Tibial nerve (tissue), 4 donors: ENCODE measurements around the gene ZNF850. TPM values are rescaled to one million over a fixed set of nuclear protein-coding genes. Genes with fewer than 3 reads are reported as not detected.

ENCODE experiments used
- DNase-seq, 2 donors: peaks; one replicate each; pipeline ENCODE4 v3.0.0-alpha.2; 2019; ENCODE audit warnings: low spot score in 2 of 2
- H3K27ac ChIP-seq, 4 donors: fragments of 200-600 bp; sonication (generic) in 3 of 4; one replicate each; pipeline ENCODE4 v1.5.1; 2017 to 2019; ENCODE audit warnings: mild to moderate bottlenecking in 1 of 4
- H3K27me3 ChIP-seq, 2 donors: fragments of 200-600 bp; sonication (generic) in 1 of 2; one replicate each; pipeline versions ENCODE4 v1.5.1 to v1.6.0; 2017 to 2019
- H3K36me3 ChIP-seq, 3 donors: fragments of 200-600 bp; sonication (generic); one replicate each; pipeline ENCODE4 v1.5.1; 2018 to 2019
- H3K4me1 ChIP-seq, 4 donors: fragments of 200-600 bp; sonication (generic) in 3 of 4; one replicate each; pipeline ENCODE4 v1.5.1; 2017 to 2019
- H3K4me3 ChIP-seq, 4 donors: fragments of 200-600 bp; sonication (generic) in 3 of 4; one replicate each; pipeline ENCODE4 v1.5.1; 2017 to 2019; ENCODE audit warnings: mild to moderate bottlenecking in 1 of 4, moderate library complexity in 1 of 4
- H3K9me3 ChIP-seq, 4 donors: fragments of 200-600 bp; sonication (generic) in 3 of 4; one replicate each; pipeline ENCODE4 v1.5.1; 2017 to 2019
- EP300 ChIP-seq, 2 donors: sonication (generic); formaldehyde crosslinking; IDR thresholded peaks; one replicate each; pipeline ENCODE4 v1.6.1; 2017; ENCODE audit warnings: antibody characterized with exemption in 2 of 2, mild to moderate bottlenecking in 1 of 2
- POLR2A ChIP-seq, 2 donors: fragments of 450-650 bp; IDR thresholded peaks; one replicate each; pipeline ENCODE4 v1.6.1; 2017; ENCODE audit warnings: antibody characterized with exemption in 2 of 2, mild to moderate bottlenecking in 2 of 2, moderate library complexity in 2 of 2
- WGBS, 2 donors: methylation state at CpG; one replicate each; pipeline ENCODE4 v1.1.5; 2018; 5-methylcytosine and 5-hydroxymethylcytosine counted together
- total RNA-seq, 4 donors: library from RNA; depleted of rRNA; stranded (reverse); fragments of >200 nt; gene quantifications; one replicate each; pipeline ENCODE4 v1.1.0, GENCODE V29; 2016
- TF ChIP-seq, protein P1 (sequence below), 5 experiments: fragments of 200-600 bp in 3 of 5; fragments of 450-650 bp in 2 of 5; sonication (generic) in 3 of 5; IDR thresholded peaks; one replicate each; pipeline ENCODE4 v1.5.1; 2016 to 2019; ENCODE audit warnings: antibody characterized with exemption in 5 of 5, mild to moderate bottlenecking in 3 of 5, moderate library complexity in 2 of 5

ZNF850 gene
- total RNA-seq: 1 to 10 TPM; 2.4 to 3.3 (median 3.1) TPM

DNA sequence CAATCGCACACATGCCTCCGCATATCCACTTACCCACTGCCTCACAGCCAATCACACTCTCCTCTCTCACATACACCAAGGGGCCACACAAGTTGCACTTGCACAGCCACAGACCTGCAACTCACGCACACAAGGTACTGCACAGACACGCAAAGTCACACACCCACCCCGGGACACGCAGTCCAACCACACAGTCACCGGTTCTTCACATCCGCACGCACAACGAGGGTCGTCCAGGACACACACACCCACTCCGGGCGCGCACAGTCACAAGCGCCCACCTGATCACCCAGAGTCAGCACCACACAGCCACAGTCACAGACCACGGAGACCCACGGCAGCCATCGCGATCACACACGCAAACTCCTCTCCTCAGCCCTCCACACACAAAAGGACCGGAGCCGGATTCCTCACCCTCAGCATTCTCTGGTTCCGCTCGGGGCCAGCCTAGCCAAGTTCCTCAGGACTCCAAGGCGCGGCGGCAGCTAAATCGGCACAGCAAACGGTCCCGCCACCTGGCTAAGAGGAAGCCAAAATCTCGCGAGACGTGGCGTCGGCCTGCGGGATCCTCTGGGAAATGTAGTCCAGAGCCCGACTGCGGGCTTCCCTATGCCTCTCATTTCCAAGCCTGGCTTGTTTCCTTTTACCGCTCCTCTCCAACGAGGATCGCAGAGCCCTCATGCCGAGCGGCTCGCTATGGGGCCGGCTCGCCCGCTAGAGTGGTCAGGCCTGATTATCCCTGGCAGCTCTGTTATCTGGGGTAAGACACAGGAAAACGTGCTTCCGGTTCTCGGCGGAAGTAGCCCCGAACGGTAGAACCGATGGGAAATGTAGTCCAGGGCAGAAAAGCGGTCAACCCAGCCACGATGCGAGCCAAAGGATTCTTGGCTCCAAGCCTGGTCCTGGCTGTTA lies at the start of gene ZNF850:
Gene ZNF850, minus strand, starts transcription at position 497 of the 912 bp plus-strand sequence. CDS start 10,201 bp downstream, outside the sequence.
- Histone ChIP-seq H3K27ac (peak within 1 kb of the TSS; percentile 52 to 90 (median 72)), H3K36me3 (peaks cover 0 to 24% (median 0%) of the 10 kb centered on the region in 3 donors), H3K9me3 (peaks cover 0 to 51% (median 3%) of the 10 kb centered on the region in 4 donors), H3K4me3 (peak within 1 kb of the TSS; percentile 52 to 75 (median 64)), H3K4me1 (peaks cover 0 to 21% (median 0%) of the 10 kb centered on the region in 4 donors), H3K27me3 (no peaks in the 10 kb centered on the region)
- DNase-seq: peak; percentile 91 to 96
- TF ChIP-seq POLR2A (IDR thresholded peaks at IDR 0.05): no peak
- TF ChIP-seq, protein P1, sequence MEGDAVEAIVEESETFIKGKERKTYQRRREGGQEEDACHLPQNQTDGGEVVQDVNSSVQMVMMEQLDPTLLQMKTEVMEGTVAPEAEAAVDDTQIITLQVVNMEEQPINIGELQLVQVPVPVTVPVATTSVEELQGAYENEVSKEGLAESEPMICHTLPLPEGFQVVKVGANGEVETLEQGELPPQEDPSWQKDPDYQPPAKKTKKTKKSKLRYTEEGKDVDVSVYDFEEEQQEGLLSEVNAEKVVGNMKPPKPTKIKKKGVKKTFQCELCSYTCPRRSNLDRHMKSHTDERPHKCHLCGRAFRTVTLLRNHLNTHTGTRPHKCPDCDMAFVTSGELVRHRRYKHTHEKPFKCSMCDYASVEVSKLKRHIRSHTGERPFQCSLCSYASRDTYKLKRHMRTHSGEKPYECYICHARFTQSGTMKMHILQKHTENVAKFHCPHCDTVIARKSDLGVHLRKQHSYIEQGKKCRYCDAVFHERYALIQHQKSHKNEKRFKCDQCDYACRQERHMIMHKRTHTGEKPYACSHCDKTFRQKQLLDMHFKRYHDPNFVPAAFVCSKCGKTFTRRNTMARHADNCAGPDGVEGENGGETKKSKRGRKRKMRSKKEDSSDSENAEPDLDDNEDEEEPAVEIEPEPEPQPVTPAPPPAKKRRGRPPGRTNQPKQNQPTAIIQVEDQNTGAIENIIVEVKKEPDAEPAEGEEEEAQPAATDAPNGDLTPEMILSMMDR (IDR thresholded peaks at IDR 0.05): no peak
- peak; percentile 49 to 86 for TF ChIP-seq EP300 (IDR thresholded peaks at IDR 0.05)
- WGBS, 2 donors: 0 to 1% methylated on average over 43 to 46 of the region's 57 CpGs

DNA sequence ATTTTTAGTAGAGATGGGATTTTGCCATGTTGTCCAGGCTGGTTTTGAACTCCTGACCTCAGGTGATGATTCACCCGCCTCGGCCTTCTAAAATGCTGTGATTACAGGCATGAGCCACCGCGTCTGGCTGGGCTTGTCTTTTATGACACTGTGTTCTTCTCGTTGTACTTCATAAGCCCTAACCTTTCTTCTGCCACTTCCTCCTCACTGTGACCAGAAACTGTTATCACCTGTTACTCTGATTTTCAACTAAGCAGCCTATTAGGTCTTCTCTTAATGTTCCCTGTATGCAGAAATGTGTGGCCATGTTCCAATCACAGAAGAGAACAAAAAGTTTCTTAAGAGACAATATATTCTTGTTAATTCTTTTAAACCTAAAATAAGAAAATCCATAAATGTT lies 49.2 kb upstream of the ZNF850 start:
- WGBS, 2 donors: 97 to 99% methylated on average over 5 of the region's 5 CpGs
- Histone ChIP-seq H3K9me3 (peaks cover 12 to 100% (median 59%) of the 10 kb centered on the region in 4 donors), H3K36me3 (peaks cover 12 to 100% (median 54%) of the 10 kb centered on the region in 3 donors), H3K4me1 (no peaks in the 10 kb centered on the region), H3K27me3 (no peaks in the 10 kb centered on the region), H3K4me3 (no peak overlapping the region), H3K27ac (no peak overlapping the region)
- TF ChIP-seq, protein P1 (IDR thresholded peaks at IDR 0.05): no peak
- no peak for TF ChIP-seq POLR2A (IDR thresholded peaks at IDR 0.05)
- no peak for TF ChIP-seq EP300 (IDR thresholded peaks at IDR 0.05)
- no peak for DNase-seq

DNA sequence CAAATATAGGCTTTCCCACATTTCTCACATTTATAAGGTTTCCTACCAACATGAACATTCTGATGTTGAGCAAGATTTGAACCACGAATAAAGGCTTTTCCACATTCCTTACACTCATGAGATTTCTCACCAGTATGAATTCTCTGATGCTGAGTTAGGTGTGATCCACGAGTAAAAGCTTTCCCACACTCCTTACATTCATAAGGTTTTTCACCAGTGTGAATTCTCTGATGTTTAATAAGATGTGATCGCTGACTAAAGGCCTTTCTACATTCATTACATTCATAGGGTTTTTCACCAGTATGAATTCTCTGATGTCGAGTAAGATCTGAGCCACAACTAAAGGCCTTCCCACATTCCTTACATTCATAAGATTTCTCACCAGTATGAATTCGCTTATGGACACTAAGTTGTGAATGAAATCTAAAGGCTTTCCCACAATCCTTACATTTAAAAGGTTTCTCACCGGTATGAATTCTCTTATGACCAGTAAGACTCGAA lies 46.6 kb upstream of the ZNF850 start:
- Histone ChIP-seq H3K4me1 (no peaks in the 10 kb centered on the region), H3K4me3 (no peak overlapping the region), H3K9me3 (peaks cover 19 to 100% (median 59%) of the 10 kb centered on the region in 4 donors), H3K36me3 (peaks cover 12 to 100% (median 44%) of the 10 kb centered on the region in 3 donors), H3K27me3 (no peaks in the 10 kb centered on the region), H3K27ac (no peak overlapping the region)
- WGBS, 2 donors: 98% methylated on average over 7 of the region's 7 CpGs
- TF ChIP-seq, protein P1 (IDR thresholded peaks at IDR 0.05): no peak
- no peak for TF ChIP-seq EP300 (IDR thresholded peaks at IDR 0.05)
- no peak for TF ChIP-seq POLR2A (IDR thresholded peaks at IDR 0.05)
- DNase-seq: no peak

DNA sequence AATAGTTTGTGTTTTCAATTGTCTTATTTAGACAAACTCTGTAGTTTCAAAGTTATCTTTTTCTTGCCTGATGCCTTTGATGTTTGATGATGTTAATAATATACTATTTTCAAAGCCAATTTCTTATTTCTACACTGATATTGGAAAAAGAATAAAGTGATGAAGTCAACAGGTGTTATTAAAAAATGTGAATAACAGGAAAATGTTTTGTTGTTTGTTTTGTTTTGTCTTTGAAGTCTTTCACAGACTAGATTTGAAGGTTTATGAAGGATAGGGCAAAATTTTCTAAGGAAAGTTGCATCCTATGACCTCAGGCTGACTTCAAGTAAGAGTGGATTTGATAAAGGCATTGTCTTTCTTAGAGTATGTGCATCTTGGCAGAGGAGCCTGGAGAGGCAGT lies 34.4 kb upstream of the ZNF850 start:
- Histone ChIP-seq H3K4me3 (no peak overlapping the region), H3K27me3 (no peaks in the 10 kb centered on the region), H3K9me3 (peaks cover 0 to 99% (median 56%) of the 10 kb centered on the region in 4 donors), H3K36me3 (peaks cover 2 to 100% (median 9%) of the 10 kb centered on the region in 3 donors), H3K4me1 (no peaks in the 10 kb centered on the region), H3K27ac (no peak overlapping the region)
- TF ChIP-seq, protein P1 (IDR thresholded peaks at IDR 0.05): no peak
- TF ChIP-seq POLR2A (IDR thresholded peaks at IDR 0.05) (no peak), EP300 (IDR thresholded peaks at IDR 0.05) (no peak)
- no peak for DNase-seq

DNA sequence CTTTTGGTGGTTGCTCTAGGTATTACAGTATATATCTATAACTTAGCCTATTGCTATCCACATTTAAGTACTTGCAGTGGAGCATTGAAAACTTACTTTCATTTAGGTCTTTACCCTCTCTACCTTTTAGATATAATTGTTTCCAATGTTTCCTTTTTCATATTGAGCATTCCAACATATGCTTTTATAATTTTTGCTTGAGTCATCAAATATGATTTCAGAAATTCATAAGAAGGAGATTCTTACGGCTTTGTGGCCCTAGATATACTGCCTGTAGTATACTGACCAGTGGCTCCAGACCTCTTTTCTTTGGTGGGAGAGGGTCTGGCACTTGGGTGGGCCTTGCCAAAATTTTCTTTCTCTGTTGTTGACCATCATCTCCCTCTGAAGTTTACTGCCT lies 32.8 kb upstream of the ZNF850 start:
- TF ChIP-seq, protein P1 (IDR thresholded peaks at IDR 0.05): no peak
- TF ChIP-seq EP300 (IDR thresholded peaks at IDR 0.05): no peak
- no peak for TF ChIP-seq POLR2A (IDR thresholded peaks at IDR 0.05)
- peaks cover 0 to 99% (median 45%) of the 10 kb centered on the region in 4 donors for H3K9me3 ChIP-seq
- WGBS, 2 donors: 92 to 96% methylated on average over 1 of the region's 1 CpG
- no peaks in the 10 kb centered on the region for H3K4me1 ChIP-seq
- H3K4me3 ChIP-seq: no peak overlapping the region
- peaks cover 4 to 100% (median 9%) of the 10 kb centered on the region in 3 donors for H3K36me3 ChIP-seq
- H3K27ac ChIP-seq: no peak overlapping the region
- DNase-seq: no peak
- H3K27me3 ChIP-seq: no peaks in the 10 kb centered on the region
